ENCODE measurements around the gene PLEKHA1.

Gene PLEKHA1

DNA sequence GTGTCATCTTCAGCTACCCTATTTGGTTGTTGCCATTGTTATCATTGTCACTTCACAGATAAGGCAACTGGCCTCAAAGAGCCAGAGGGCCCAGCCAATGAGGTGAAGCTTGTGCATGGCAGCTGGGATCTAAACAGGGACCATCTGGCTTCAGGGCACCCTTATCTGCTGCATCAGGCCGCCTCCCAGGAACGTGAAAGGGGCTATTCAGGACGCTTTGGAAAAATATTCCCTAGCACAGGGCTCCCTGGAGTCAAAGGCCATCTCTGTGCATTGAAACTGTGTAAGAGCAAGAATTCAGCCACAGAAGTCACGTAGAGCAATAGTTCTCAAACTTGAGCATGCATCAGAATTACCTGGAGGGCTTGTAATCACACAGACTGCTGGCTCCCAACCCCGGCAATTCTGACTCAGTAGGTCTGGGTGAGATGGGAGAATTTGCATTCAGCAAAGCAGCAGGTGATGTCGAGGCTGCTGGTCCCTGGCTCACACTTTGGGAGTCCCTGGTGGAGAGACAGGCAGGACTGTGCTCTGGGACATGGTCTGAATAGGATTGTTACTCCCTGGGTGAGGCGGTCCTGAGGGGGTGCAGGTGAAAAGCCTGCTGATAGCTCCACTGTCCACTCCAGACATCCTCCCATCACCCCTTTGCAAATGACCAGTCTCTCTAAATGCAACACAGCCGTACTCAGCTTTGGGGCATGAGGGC, 21.5 kb upstream of the PLEKHA1 start:
- TF ChIP-seq, protein P1, sequence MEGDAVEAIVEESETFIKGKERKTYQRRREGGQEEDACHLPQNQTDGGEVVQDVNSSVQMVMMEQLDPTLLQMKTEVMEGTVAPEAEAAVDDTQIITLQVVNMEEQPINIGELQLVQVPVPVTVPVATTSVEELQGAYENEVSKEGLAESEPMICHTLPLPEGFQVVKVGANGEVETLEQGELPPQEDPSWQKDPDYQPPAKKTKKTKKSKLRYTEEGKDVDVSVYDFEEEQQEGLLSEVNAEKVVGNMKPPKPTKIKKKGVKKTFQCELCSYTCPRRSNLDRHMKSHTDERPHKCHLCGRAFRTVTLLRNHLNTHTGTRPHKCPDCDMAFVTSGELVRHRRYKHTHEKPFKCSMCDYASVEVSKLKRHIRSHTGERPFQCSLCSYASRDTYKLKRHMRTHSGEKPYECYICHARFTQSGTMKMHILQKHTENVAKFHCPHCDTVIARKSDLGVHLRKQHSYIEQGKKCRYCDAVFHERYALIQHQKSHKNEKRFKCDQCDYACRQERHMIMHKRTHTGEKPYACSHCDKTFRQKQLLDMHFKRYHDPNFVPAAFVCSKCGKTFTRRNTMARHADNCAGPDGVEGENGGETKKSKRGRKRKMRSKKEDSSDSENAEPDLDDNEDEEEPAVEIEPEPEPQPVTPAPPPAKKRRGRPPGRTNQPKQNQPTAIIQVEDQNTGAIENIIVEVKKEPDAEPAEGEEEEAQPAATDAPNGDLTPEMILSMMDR (IDR thresholded peaks at IDR 0.05), result no peak
- Histone ChIP-seq H3K4me3 (no peak overlapping the region), H3K27ac (no peak overlapping the region)
- DNase-seq (ENCODE audit: low spot score), result no peak

DNA sequence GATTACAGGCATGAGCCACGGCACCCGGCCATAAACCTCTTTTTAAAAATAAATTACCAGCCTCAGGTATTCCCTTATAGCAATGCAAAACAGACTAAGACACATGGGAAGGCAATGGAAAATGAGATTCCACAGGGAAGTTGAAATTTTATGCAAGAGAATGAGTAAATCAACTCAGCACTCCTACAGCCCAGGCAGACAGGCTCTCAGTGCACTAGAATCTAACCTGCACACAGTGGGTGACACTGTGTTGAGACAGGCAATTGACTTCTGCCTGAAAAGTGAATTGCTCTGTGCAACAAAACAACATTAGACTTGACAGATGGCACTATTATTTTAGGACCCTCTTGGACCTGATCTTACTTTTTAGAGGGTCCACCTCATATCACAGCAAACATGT, 20.1 kb upstream of the PLEKHA1 start:
- Histone ChIP-seq H3K27ac (no peak overlapping the region), H3K4me3 (no peak overlapping the region)
- TF ChIP-seq, protein P1 (IDR thresholded peaks at IDR 0.05), result no peak
- DNase-seq (ENCODE audit: low spot score), result no peak

DNA sequence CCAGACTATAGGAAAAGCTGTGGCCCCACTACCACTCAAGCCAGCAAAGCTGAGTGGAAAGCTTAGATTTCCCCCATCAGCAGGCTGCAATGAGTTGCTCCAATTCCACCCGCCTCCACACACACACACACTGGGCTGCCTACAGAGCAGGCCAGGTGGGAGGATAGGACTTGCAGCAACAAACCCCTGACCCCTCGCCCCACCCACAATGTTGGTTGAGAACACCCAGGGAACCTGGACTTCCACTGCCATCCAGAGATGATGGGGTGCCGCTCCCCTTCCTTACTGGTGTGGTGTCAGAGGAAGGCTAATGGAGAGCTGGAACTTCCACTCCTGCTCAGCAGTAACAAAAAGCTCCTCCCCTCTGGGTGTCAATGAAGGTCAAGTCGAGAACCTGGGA, 16.8 kb upstream of the PLEKHA1 start:
- no peak overlapping the region for H3K27ac ChIP-seq
- TF ChIP-seq, protein P1 (IDR thresholded peaks at IDR 0.05), result no peak
- no peak for DNase-seq (ENCODE audit: low spot score)
- H3K4me3 ChIP-seq, result no peak overlapping the region

DNA sequence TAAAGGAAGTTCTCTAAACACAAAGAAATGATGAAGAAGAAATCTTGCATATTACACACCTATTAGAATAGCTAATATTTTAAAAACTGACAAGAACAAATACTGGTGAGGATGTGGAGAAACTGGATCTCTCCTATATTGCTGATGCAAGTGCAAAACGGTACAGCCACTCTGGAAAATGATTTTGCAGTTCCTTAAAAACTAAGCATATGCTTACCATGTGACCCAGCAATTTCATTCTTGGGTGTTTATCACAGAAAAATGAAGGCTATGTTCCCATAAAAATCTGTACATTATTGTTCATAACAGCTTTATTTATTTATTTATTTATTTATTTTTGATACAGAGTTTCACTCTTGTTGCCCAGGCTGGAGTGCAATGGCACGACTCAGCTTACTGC, 14.9 kb upstream of the PLEKHA1 start:
- TF ChIP-seq, protein P1 (IDR thresholded peaks at IDR 0.05), result no peak
- DNase-seq (ENCODE audit: low spot score), result no peak
- no peak overlapping the region for H3K27ac ChIP-seq
- no peak overlapping the region for H3K4me3 ChIP-seq

DNA sequence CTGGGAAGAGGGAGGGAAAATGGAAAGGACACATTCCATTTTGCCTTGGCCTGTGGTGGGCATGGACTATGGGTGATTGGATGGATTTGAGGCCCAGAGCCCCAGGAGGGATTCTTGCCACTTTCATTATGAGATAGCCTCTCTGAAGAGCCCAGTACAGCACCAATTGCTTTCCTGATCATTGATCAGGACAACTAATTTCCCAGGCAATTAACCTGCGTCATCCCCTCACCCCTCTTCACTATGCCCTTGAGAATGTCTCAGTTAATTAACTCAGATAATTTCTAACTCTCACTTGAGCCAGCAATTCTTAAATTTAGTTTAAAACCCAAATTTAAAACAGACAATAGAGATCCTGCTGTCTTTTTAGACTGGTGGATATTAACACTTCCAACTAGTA, 13.5 kb upstream of the PLEKHA1 start:
- H3K4me3 ChIP-seq, result no peak overlapping the region
- TF ChIP-seq, protein P1 (IDR thresholded peaks at IDR 0.05), result no peak
- DNase-seq (ENCODE audit: low spot score), result no peak
- H3K27ac ChIP-seq, result no peak overlapping the region

DNA sequence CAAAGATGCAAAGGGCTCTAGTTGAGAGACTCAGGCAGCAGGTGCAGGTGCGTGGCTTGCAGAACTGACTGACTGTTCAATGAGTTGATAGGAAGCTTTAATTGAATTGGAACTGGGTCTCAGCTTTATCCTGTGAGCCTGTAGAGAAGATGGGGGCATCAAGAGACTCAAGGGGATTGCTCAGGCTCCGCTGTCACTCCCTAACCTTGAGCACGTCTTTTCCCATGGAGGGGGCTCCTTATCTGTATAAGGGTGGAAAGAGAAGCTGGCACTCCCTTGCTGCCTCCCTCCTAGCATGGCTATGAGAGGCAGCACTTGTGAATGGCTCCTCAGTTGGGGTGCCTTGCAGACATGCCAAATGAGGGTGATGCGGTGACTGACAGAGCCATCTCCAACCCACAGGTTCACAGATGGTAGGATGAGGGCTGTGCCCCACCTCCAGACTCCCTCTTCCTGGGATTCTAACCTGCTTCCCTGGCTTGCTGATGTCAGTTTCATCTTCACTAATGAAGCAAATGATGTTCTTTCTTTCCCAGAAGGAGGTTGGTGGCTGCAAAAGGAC, 12.4 kb upstream of the PLEKHA1 start:
- H3K27ac ChIP-seq, result no peak overlapping the region
- TF ChIP-seq, protein P1 (IDR thresholded peaks at IDR 0.05), result no peak
- no peak overlapping the region for H3K4me3 ChIP-seq
- no peak for DNase-seq (ENCODE audit: low spot score)

DNA sequence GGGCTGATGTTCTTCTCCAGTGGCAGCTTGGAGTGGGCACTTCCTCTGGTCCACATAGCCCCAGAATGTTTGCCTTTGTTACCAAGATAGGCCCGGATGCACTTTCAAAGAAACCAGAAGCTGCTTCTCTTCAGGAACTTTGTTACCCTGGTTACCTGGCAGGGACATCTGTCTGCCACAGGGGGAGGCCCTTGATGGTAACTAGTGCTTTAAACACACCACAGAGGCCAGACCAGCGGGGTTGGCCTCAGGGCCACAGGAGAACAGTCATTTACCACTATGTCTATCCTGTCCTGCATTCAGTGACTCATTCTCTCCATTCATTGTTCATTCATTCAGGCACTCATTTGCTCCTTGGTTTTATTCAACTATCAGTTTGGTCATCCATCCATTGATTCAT, 11.9 kb upstream of the PLEKHA1 start:
- Histone ChIP-seq H3K27ac (no peak overlapping the region), H3K4me3 (no peak overlapping the region)
- TF ChIP-seq, protein P1 (IDR thresholded peaks at IDR 0.05), result no peak
- DNase-seq (ENCODE audit: low spot score), result no peak
